GM12878 (cell line): Measurements from ENCODE around the gene MOCOS.

Experiments
- ATF2 ChIP-seq: IDR thresholded peaks from 2 replicates; pipeline ENCODE4 v1.6.1; 2012; ENCODE audit warnings: low read length, inconsistent platforms
- BRCA1 ChIP-seq: IDR thresholded peaks from 2 replicates; pipeline ENCODE4 v1.6.1; 2011; ENCODE audit warnings: low read depth, low read length, improper control_type of control experiment
- EP300 ChIP-seq, 2 experiments: fragments of 150-350 bp in 1 of 2; IDR thresholded peaks; 2 replicates each; pipeline ENCODE4 v1.6.1; 2011 to 2012; ENCODE audit warnings: low read depth in 2 of 2, low read length in 2 of 2, borderline replicate concordance in 1 of 2, improper control_type of control experiment in 1 of 2, inconsistent platforms in 1 of 2; ENCODE audit not compliant: control insufficient read depth in 1 of 2
- ESRRA ChIP-seq: IDR thresholded peaks from 2 replicates; pipeline ENCODE4 v1.6.1; 2012; ENCODE audit warnings: mild to moderate bottlenecking, low read length, improper control_type of control experiment
- FOXM1 ChIP-seq: IDR thresholded peaks from 2 replicates; pipeline ENCODE4 v1.6.1; 2012; ENCODE audit warnings: low read depth, mild to moderate bottlenecking, inconsistent platforms, low read length, moderate library complexity
- NFYA ChIP-seq: IDR thresholded peaks from 2 replicates; pipeline ENCODE4 v1.6.1; 2011; ENCODE audit warnings: low read depth, mild to moderate bottlenecking, low read length, improper control_type of control experiment, borderline replicate concordance
- PBX3 ChIP-seq: IDR thresholded peaks from 2 replicates; pipeline ENCODE4 v1.6.1; 2011; ENCODE audit warnings: mild to moderate bottlenecking, low read depth, low read length, moderate library complexity; ENCODE audit not compliant: insufficient replicate concordance
- POLR2AphosphoS5 ChIP-seq: IDR thresholded peaks from 2 replicates; pipeline ENCODE4 v1.6.1; 2011; ENCODE audit warnings: mild to moderate bottlenecking, low read length, inconsistent platforms
- SMAD1 ChIP-seq: fragments of 450-650 bp; IDR thresholded peaks from 2 replicates; pipeline ENCODE4 v1.6.1; 2018; ENCODE audit warnings: mild to moderate bottlenecking, low read depth; ENCODE audit not compliant: partially characterized antibody
- SUPT20H ChIP-seq: IDR thresholded peaks from 2 replicates; pipeline ENCODE4 v1.6.1; 2011; ENCODE audit warnings: low read depth, mild to moderate bottlenecking, low read length, moderate library complexity, borderline replicate concordance; ENCODE audit not compliant: control insufficient read depth
- TAF1 ChIP-seq: IDR thresholded peaks from 2 replicates; pipeline ENCODE4 v1.6.1; 2011; ENCODE audit warnings: mild to moderate bottlenecking, low read depth, low read length, borderline replicate concordance
- TF ChIP-seq, protein P1 (sequence below), 3 experiments: IDR thresholded peaks in 2 of 3; conservative IDR thresholded peaks in 1 of 3; 2 replicates each; pipeline ENCODE4 v1.5.1; 2011; ENCODE audit warnings: low read depth in 3 of 3, low read length in 3 of 3, mild to moderate bottlenecking in 3 of 3, control low read depth in 2 of 3, moderate library complexity in 2 of 3, inconsistent platforms in 1 of 3, mixed read lengths in 1 of 3; ENCODE audit not compliant: control insufficient read depth in 2 of 3, insufficient read depth in 1 of 3; ENCODE audit errors: extremely low read depth in 1 of 3

DNA sequence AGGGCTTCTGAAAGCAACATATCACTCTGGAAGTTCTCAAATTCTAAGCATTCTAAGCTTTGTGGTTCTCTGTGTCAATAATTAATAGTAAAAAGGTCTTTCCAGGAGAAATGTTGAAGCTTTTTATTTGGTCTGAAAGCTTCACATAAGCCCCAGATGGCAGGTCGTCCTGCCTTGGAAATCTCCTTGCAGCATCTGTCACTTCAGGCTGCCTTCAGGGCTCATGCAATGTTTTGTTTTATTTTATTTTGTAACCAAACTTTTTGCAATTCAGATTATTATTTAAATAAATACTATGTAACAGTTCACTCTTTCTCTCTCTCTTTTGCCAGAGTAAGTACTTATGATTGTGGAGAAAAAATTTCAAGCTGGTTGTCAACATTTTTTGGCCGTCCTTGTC is 63.5 kb downstream of the MOCOS start:
- TF ChIP-seq PBX3 (no peak), NFYA (no peak), FOXM1 (no peak), SMAD1 (no peak), POLR2AphosphoS5 (no peak), ATF2 (no peak), EP300 (IDR thresholded peaks at IDR 0.05; ENCODE audit: borderline replicate concordance in 1 of 2, control insufficient read depth in 1 of 2, low read depth in 2 of 2, low read length in 2 of 2) (no peak), ESRRA (no peak), TAF1 (no peak), BRCA1 (no peak), SUPT20H (no peak)
- TF ChIP-seq, protein P1, sequence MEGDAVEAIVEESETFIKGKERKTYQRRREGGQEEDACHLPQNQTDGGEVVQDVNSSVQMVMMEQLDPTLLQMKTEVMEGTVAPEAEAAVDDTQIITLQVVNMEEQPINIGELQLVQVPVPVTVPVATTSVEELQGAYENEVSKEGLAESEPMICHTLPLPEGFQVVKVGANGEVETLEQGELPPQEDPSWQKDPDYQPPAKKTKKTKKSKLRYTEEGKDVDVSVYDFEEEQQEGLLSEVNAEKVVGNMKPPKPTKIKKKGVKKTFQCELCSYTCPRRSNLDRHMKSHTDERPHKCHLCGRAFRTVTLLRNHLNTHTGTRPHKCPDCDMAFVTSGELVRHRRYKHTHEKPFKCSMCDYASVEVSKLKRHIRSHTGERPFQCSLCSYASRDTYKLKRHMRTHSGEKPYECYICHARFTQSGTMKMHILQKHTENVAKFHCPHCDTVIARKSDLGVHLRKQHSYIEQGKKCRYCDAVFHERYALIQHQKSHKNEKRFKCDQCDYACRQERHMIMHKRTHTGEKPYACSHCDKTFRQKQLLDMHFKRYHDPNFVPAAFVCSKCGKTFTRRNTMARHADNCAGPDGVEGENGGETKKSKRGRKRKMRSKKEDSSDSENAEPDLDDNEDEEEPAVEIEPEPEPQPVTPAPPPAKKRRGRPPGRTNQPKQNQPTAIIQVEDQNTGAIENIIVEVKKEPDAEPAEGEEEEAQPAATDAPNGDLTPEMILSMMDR (IDR thresholded peaks at IDR 0.05 in 2 of 3, conservative IDR thresholded peaks at IDR 0.05 in 1 of 3; ENCODE audit: control insufficient read depth in 2 of 3, extremely low read depth in 1 of 3, insufficient read depth in 1 of 3, low read depth in 3 of 3, low read length in 3 of 3), result no peak
